Inferior parietal cortex (tissue), 1 donor: ENCODE results near the gene RAPGEF4.

Source experiments
- DNase-seq: peaks from one replicate; pipeline ENCODE4 v3.0.0-alpha.2; 2016; ENCODE audit errors: extremely low spot score

Gene RAPGEF4

DNA sequence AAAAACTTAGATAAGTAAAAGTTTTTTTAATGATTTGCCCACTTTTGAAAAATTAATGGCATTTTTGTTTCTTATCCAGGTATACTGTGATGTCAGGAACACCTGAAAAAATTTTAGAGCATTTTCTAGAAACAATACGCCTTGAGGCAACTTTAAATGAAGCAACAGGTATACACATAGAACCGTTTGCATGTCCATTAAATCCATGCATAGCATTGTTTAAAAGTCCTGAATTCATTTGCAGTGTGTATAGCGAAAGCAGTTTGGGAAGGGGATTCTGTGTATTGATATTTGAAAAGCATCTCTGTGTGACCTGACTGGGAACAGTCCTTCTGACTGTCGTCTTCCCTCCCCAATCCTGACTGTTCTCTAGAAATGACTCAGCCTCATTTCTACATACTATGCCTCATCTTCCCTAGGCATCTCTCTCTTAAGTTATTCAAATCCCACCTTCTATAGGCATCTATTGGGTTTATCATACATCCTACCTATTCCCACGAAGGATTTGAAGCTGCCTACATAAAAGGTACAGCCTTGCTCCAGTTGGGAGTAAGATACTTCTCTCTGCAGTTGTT is 260.8 kb downstream of the RAPGEF4 start:
- DNase-seq = no peak

DNA sequence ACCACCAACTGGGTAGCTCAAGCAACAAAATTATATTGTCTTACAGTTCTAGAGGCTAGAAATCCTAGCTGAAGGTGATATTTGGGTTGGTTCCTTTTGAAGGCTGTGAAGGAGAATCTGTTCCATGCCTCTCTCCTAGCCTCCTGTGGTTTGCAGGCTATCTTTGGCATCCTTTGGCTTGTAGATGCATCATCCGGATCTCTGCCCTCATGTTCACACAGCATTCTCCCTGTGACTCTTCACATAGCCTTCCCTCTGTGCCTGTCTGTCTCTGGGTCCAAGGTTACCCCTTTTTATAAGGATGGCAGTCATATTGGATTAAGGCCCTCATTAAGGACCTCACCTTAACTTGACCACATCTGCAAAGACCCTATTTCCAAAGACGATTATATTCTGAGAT is 261.4 kb downstream of the RAPGEF4 start:
- no peak for DNase-seq

DNA sequence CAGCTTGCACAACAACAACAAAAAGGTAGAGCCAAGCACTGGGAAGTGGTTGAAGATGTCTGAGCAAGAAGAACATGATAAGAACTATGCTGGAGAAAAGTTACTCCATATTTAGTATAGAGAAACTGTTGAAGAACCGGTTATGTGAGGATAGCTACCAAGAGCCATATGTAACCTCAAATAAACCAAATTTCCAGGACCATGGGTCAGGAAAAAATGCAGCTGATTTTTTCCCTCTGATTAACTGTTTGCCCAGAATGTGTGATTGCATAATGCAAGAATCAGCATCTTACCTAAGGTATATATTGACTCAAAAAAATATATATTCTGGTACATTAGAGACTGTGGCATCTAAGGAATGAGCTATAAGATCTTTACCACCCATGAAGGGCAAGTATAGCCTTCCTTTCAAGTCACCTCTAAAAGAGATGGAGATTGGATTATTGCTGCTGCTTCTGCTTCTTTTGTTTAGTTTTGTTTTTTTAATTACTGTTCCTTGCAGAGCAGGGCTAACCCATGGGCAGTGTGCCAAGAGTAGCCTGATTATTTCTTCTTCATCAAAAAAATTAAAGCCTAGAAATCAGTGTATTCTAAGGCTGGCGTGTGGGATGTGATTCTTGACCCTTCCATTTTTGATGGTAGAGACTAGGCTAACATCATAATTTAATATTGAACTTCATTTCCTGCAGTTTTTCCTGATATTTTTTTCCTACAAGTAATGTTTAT is 263.1 kb downstream of the RAPGEF4 start:
- DNase-seq = no peak

DNA sequence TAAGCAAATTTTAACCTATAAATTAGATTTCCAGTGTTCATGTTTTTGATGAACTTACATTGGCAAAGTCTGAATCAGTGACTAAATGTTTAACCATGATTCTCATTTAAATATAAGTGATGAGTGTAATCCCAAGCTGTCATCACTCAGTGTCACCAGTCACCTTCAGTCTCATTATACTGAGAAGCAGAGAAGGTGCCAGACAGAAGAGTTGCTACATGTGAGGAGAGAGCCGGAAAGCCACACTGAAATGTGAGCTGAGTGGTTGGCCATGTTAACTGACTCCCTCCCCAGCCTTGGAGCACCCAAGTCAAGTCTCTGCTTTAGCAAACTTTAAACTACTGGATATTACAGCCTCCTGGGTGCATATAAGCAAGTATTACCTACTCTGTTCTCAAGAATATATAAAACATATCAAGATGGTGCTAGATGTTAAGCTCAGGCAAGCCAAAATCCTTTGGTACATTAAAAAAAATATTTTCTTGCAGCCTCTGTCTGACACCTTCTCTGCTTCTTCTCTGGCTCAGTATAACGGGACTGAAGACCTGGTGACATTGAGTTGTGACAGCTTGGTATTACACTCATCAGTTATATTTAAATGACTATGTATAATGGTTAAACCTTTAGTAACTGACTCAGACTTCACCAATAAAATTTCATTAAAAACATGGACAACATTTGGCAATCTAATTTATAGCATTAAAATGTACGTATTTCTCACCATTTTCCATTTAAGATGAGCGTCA is 264.2 kb downstream of the RAPGEF4 start:
- DNase-seq = no peak

DNA sequence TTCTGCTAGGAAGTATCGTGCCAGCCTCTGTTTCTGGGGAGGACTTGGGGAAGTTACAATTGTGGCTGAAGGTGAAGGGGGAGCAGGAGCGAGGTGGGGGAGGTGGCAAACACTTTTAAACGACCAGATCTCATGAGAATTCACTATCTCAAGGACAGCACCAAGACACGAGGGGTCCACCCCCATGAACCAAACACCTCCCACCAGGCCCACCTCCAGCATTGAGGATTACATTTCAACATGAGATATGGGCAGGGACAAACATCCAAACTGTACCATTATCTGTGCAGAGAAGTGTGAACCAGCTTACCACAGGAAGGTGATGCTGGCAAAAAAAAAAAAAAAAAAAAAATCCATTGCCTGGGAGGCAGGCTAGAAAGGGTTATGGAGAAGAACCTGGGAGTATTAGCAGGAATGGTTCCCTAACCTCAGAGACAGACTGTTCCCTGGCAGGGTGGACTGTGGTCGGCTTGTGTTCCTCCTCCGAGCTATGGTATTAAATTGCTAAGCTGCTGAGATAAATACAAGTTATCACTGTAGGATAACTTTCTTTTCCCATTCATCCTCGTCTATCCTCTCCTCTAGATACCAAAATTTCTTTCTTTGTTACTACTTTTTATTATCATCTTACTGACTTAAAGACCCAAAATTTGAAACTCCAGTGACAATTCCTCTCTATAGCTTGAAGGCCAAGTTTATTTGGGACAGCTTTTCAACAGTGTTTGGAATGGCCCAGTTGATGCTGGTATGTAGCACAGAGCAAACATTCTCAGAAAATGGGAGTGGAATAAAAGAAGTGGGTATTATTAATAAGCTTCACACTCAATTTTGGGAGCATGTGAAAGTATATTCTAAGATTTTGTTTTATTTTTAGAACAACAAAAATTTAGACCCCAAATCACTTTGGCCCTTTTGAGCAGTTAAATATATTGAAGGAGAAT is 266.3 kb downstream of the RAPGEF4 start:
- DNase-seq = no peak

DNA sequence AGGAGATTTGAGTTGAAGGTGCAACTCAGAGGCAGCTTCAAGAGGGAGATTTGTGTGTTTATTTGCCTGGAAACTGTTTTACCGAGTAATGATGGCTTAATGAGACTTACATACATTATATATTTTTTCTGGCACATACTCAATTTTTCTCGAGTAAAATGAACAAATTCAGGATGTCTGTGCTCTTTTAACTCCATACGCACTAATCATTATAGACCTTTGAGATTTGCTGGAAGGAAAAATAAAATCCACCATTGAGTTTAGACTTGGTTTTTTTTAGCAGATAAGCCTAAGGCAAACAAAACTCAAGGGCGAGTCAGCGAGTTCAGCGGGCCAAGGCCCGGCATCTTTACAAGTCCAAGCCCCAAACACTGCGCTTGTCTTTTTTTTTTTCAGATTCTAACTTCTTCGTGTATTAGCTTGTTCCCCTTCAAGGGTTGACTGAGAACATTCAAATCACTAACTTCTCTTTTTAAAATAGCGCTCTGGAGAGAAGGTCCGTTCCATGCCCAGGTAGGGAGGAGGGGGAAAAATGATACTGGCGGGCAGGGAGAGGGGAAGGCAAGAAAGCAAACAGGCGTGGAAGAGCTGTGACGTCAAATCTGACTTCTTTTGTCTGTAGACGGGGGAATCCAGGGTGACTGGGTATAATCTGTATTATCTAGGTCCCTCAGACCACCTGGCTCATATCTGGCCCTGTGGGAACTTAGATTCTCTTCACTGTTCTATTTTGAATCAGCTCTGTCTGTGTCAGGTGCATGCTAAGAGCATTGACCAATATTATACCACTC is 267.3 kb downstream of the RAPGEF4 start:
- no peak for DNase-seq

DNA sequence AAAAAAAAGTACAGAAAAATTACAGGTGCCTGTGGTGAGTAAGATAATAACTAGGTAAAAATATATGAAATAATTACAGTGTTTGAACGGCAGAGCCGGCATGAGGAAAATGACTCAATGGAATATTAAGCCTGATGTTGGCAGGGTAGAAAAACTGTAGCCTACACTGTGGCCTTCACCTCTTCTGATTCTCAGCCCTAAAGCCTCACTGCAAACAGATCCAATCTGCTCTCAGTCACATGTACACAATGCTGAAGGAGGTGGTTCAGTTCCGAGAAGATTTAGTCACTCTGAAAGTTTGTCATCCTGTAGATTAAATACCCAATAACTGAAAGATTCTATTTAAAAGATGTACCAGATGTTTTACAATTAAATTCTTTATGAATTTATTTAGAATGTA is 273.1 kb downstream of the RAPGEF4 start:
- DNase-seq = no peak

DNA sequence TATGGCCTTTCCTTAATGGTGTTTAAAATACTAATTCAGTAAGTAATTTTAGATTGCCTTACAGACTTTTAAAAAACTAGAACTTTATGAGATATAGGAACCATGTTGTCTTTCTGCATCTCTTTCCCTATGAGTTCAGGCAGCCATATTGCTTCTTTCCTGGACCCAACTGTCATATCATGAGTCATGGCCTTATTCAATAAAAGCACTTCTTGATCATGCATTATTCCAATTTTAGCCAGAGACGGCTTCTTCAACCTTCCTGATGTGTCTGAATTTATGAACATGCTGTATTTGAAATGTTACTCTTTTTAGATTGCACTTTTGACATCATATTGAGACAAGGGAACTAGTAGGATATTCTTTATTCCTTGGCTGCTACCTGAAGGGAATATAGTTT is 274.6 kb downstream of the RAPGEF4 start:
- DNase-seq = no peak

DNA sequence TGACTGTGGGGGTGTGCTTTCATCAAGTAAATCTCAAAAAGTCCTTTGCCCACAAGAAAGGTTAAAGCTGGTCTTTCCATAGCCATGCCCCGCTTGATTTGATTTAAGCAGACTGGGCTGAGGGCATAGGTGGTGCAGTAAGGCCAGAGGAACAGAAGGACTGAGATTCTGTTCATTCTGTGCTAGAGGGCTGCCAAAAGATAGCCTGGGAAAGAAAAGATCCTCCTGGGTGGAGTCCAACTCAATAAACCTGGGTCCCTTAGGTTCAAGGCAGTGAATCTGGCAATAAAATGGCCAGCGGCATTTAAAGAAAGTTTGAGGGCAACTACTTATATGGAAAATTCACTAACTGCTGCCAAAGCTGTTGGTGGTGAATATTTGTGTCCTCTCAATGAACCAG is 280.8 kb downstream of the RAPGEF4 start:
- DNase-seq = no peak

DNA sequence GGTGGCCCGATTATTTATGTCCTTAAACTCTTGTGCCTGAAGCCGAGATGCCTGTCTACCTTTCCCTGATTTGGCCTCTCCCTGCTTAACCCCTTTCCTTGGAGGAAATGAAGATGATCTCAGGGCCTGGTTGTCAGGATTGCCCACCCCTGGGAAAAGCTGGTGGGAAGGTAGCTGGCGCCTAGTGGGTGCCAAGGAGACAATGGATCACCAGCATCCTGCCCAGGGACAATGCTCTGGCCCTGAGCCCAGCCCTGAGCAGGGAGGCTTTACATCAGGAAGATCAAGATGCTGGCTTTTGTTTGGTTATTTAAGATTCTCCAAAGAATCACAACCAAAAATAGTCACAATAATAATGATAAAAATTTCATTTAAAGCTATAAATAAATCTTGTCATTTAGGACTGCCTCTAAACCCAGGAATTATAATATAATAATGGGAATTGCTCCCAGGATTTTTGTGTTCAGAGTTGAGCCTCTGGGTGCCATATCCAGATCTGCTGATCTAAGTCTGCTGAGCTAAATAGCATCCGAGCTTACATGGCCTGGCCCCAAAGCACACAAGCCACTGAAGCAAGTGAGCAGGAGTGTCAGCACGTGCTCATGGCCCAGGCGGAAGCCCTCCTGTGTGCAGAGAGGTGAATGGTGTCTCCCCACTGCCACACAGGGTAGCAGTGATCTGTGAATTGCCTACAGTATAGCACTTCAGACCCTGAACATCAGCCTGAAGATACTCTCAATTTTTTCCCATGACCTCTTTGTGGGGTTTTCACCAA is 282.2 kb downstream of the RAPGEF4 start:
- DNase-seq = no peak

DNA sequence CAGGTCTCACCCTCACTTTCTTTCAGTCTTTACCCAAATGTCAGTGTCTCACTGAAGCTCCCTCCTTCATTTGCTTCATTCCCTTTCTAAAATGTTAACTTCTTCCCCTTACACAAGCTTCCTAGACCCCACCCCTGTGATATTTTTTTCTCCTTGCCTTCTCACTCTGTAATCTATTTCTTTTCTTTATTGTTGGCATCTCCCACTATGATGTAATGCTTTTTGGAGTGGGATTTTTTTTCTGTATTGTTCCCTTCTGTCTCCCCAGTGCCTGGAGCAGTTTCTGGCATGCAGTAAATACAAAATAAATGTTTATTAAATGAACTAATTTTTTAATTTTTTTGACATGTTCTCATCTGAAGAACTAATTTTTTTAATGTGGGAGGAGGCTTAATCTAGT is 284.1 kb downstream of the RAPGEF4 start:
- no peak for DNase-seq

DNA sequence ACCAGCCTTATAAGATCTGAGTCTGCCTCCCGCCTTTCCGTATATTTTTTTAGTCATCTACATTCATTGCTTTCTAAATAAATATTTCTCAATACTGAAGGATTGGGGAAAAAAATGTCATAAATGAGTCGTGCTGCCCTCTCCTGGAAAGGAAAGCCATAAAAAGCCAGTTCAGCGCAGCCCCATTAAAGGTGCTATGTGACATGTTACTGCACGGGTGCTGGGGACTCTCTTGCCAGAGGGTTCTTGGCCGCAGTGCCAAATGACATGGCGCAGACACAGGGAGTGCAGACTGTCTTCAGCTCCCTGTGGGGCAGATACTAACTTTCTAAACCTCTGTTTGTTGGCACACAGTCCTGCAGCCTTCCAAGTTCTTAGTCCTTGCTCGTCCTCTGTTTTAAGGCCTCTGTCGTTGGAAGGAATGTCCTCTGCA is 286.3 kb downstream of the RAPGEF4 start:
- no peak for DNase-seq

DNA sequence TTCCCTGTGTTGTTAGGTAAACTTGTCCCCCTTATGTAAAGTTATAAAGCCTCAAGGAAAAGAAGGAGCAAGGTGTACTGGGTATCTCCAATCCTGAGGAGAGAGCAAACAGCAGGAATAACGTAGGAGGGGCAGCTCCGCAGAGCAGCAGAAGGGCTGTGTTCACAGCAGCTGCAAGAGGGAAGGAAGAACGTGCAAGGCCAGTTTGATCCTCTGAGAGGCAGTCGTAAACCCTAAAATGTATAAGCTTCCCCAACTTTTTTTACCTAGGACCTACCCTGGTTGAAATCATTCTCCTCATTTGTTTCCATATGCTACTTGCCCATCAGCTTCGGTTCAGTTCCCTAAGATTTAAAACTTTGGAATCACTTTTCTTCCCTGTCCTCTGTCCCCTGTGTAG is 288.1 kb downstream of the RAPGEF4 start:
- DNase-seq = no peak

DNA sequence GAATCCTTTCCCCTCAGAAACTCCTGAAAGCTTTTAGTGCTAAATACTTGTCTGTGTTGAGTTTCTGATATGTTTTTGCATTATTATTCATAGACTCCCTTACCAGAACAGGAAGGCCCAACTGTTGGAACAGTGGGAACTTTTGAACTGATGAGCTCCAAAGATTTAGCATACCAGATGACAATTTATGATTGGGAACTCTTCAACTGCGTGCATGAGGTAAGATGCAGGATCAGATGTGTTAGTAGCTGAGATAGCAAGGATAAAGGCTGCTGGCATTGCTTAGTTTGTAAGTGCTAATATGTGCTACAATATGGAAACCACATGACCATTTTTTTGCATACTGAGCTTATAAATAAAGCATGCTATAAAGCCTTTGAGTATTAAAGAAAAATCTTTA is 290.8 kb downstream of the RAPGEF4 start:
- no peak for DNase-seq

DNA sequence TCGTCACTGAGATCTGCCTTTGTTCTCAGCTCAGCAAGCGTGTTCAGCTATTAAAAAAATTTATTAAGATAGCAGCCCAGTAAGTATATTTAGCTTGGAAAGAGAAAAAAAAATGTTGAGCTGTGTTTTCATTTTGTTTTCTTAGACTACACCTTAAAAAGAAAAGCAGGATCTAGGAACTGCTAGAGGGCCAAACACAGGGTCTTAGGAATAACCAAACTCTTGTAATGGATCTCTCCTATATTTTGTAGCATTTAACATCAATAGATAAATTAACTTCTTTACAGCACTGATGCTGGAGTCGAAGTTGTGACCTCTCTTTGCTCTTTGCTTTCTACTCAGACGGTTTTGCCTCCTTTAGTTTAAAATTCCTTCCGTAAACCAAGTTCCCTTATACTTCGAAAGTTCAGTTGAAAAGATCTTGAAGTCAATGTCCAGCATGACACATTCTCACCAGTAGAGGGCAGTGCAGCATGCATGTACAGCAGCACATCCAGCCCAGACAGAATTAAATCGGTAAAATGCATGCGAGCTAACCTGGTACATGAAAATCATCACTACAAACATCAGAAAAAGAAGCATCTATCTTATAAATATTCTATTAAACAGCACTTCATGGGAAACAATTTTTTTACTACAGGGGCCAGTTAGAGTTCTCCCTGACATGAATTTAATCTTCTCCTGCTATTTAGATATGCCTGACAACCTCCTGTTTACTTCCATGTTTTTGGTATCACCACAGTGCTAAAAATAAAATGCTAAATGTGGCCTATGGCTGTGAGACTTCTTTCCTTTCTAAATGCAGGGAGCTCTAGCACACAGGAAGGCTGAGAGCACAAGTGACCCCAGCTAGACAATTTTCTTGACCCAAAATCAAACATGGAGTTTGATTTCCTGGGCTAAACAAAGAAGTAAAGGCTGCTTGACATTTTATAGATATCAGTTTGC is 291.8 kb downstream of the RAPGEF4 start:
- DNase-seq = peak; percentile 93

DNA sequence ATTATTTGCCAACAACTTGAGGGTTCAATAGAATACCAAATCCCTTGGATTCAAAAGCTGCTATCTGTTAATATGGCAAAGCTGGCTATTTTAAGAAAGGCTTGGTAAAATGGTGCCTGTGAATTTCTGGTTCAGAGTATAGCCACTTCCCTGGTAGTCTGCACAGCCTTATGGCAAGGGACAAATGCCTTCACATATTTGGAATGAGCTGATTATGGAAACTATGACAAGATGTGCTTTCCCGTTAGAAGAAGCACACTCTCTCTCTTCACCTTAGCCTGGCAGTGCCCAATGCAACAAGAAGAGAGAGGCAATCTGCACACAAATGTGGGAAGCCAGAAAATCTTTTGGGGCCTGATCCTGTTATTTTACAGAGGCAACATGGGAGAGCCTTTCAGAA is 292.5 kb downstream of the RAPGEF4 start:
- DNase-seq = peak; percentile 40

DNA sequence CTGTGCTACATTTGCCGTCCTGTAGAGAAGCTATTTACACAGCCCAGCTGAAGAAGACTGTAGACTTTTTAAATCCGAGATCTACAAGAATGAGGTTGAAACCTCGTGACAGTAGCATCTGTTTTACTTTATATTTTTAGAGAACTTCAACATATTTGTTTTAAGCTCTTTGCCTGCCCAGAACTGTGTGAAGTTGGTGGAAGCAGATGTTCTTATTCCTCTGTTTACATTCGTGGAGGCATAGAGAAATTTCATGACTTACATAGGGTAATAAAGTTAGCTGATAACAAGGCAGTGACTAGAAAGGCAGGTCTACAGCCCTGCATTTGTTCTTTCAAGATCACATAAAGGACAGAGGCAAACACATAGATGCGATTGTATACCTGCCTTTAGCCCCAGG is 293.0 kb downstream of the RAPGEF4 start:
- DNase-seq = peak; percentile 63

DNA sequence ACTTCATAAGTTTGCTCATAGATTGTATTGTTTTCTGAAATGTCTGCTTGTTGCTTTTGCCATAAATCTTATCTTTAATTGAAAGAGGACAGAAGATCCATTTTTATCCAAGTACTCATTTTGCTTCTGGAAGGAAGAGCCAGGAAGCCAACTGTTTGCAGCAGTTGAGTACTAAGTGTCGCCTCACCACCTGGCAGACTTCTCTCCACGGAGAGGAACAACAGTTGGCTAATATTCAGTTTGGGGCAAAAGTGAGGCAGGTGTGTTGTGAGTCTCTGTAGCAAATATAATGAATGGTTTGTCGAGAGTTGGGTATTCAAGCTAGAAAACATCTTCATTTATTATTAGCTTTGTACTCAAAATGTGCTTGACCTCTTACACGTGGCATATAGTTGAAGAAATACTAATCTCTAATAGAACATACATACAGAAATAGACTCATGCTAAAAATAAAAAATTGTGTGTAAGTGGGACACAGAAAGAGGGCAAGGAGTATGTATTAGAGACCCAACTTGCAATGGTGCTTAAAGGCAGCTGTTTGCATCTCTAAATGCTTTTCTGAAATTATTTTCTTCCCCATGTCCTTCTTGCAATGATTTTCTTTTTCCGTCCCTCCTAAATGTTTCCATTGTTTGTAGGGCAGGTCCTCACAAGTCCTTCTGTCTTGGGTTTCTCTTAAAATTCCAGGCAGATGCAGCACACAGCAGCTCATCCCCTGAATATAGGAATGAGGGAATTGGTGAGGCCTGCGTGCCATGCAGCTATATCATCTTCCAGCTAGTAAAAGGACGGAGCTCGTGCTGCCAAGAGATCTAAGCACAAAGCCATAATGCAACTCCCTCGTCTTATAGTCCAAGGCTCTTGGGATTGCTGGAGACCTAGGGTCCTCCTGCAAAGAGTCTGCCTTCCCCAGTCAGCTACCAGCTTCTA is 295.2 kb downstream of the RAPGEF4 start:
- DNase-seq = no peak
